H1 (cell line): ENCODE data around the gene LRRC15. TPM values are rescaled to one million over a fixed set of nuclear protein-coding genes. Genes with fewer than 3 reads are reported as not detected.
A peak's percentile ranks its signal among the peaks of the same experiment; 100 is the strongest.

Source experiments
- CTCF ChIA-PET: fragments of 300-600 bp; sonication (Branson Sonifier 250); formaldehyde crosslinking; loops from one replicate; lab custom pipeline; 2021; ENCODE audit not compliant: partially characterized antibody; lab: Charles Lee
- POLR2A ChIA-PET: fragments of 300-600 bp; sonication (Branson Sonifier 250); formaldehyde crosslinking; loops from one replicate; lab custom pipeline; 2021; ENCODE audit warnings: inconsistent platforms; ENCODE audit not compliant: partially characterized antibody; lab: Charles Lee
- DNase-seq, 2 experiments: peaks; one replicate each; pipeline versions ENCODE4 v3.0.0 to v3.0.0-alpha.2; 2010 to 2022; ENCODE audit warnings: low spot score in 2 of 2, low read depth in 1 of 2, mixed read lengths in 1 of 2
- FAIRE-seq: peaks from 2 replicates; lab custom pipeline; 2011; peaks lifted over from hg19 to GRCh38; lab: Jason Lieb, UNC
- H2AFZ ChIP-seq: 2 replicates; pipeline ENCODE4 v1.8.1; 2012; ENCODE audit warnings: low read length, inconsistent platforms
- H2AK5ac ChIP-seq: 2 replicates; pipeline ENCODE4 v1.6.1; 2013; ENCODE audit warnings: low read depth, low read length
- H2BK120ac ChIP-seq: replicated peaks from 2 replicates; pipeline ENCODE3; 2013; ENCODE audit warnings: low read depth, low read length, inconsistent platforms
- H2BK12ac ChIP-seq: 2 replicates; pipeline ENCODE4 v1.6.1; 2013; ENCODE audit warnings: low read depth, low read length
- H2BK15ac ChIP-seq: 2 replicates; pipeline ENCODE4 v1.6.1; 2013; ENCODE audit warnings: low read length
- H2BK20ac ChIP-seq: 2 replicates; pipeline ENCODE4 v1.6.1; 2013; ENCODE audit warnings: low read length
- H2BK5ac ChIP-seq: 2 replicates; pipeline ENCODE4 v1.6.1; 2013; ENCODE audit warnings: low read depth, low read length
- H3K14ac ChIP-seq: 2 replicates; pipeline ENCODE4 v1.6.1; 2013; ENCODE audit warnings: inconsistent platforms; ENCODE audit not compliant: insufficient read length
- H3K18ac ChIP-seq: 2 replicates; pipeline ENCODE4 v1.6.1; 2013; ENCODE audit warnings: low read length; ENCODE audit errors: extremely low read depth
- H3K23ac ChIP-seq: 2 replicates; pipeline ENCODE4 v1.6.1; 2013; ENCODE audit warnings: inconsistent platforms; ENCODE audit not compliant: insufficient read length
- H3K23me2 ChIP-seq: 2 replicates; pipeline ENCODE4 v1.6.1; 2013; ENCODE audit warnings: low read depth, low read length
- H3K27ac ChIP-seq: 2 replicates; pipeline ENCODE4 v1.6.1; 2011; ENCODE audit warnings: low read depth, low read length, inconsistent platforms
- H3K27me3 ChIP-seq, 4 experiments: replicated peaks in 1 of 4; 1 replicate in 1 of 4; 2 replicates in 3 of 4; pipeline versions ENCODE4 v1.6.1 to v1.8.1; 2011 to 2013; ENCODE audit warnings: low read length in 3 of 4, mild to moderate bottlenecking in 3 of 4, inconsistent platforms in 2 of 4, mixed read lengths in 2 of 4, moderate library complexity in 1 of 4; ENCODE audit not compliant: control insufficient read depth in 3 of 4, insufficient read depth in 3 of 4; ENCODE audit errors: extremely low read depth in 1 of 4
- H3K36me3 ChIP-seq, 4 experiments: 2 replicates each; pipeline versions ENCODE4 v1.6.1 to v1.8.1; 2011 to 2013; ENCODE audit warnings: mild to moderate bottlenecking in 4 of 4, low read length in 3 of 4, moderate library complexity in 2 of 4, control low read depth in 1 of 4, inconsistent platforms in 1 of 4; ENCODE audit not compliant: insufficient read depth in 4 of 4, control insufficient read depth in 2 of 4
- H3K4ac ChIP-seq: replicated peaks from 2 replicates; pipeline ENCODE3; 2013; ENCODE audit warnings: low read length, low read depth, mixed read lengths, inconsistent platforms; ENCODE audit not compliant: insufficient read length
- H3K4me1 ChIP-seq, 4 experiments: replicated peaks in 1 of 4; 1 replicate in 1 of 4; 2 replicates in 3 of 4; pipeline versions ENCODE4 v1.6.1 to v1.8.1; 2011 to 2013; ENCODE audit warnings: low read length in 3 of 4, inconsistent platforms in 2 of 4, mixed read lengths in 1 of 4; ENCODE audit not compliant: insufficient read depth in 4 of 4, control insufficient read depth in 3 of 4
- H3K4me2 ChIP-seq, 2 experiments: 2 replicates each; pipeline versions ENCODE4 v1.6.1 to v1.8.1; 2011 to 2013; ENCODE audit warnings: low read depth in 2 of 2, low read length in 2 of 2, control low read depth in 1 of 2, inconsistent platforms in 1 of 2, mild to moderate bottlenecking in 1 of 2; ENCODE audit not compliant: insufficient read depth in 1 of 2
- H3K4me3 ChIP-seq, 4 experiments: fragments of 200-600, 300-600 bp in 1 of 4; sonication (generic), shearing (Covaris generic), sonication (Bioruptor Twin) in 1 of 4; 2 replicates each; pipeline versions ENCODE4 v1.5.1 to v1.8.1; 2011 to 2016; ENCODE audit warnings: low read length in 4 of 4, low read depth in 3 of 4, control low read depth in 2 of 4, inconsistent platforms in 2 of 4, mild to moderate bottlenecking in 2 of 4, mixed read lengths in 1 of 4, moderate library complexity in 1 of 4; ENCODE audit not compliant: insufficient read depth in 2 of 4; ENCODE audit errors: extremely low read depth in 1 of 4
- H3K56ac ChIP-seq: replicated peaks from 2 replicates; pipeline ENCODE3; 2013; ENCODE audit warnings: low read depth, mild to moderate bottlenecking, mixed read lengths, low read length, inconsistent platforms; ENCODE audit not compliant: insufficient read length
- H3K79me1 ChIP-seq: 2 replicates; pipeline ENCODE4 v1.6.1; 2013; ENCODE audit warnings: low read depth, low read length, control low read depth
- H3K79me2 ChIP-seq, 2 experiments: 2 replicates each; pipeline versions ENCODE4 v1.6.1 to v1.8.1; 2012 to 2013; ENCODE audit warnings: low read length in 2 of 2, mild to moderate bottlenecking in 2 of 2, inconsistent platforms in 1 of 2; ENCODE audit not compliant: insufficient read depth in 2 of 2, control insufficient read depth in 1 of 2
- H3K9ac ChIP-seq, 4 experiments: replicated peaks in 1 of 4; 1 replicate in 1 of 4; 2 replicates in 3 of 4; pipeline versions ENCODE4 v1.6.1 to v1.8.1; 2011 to 2013; ENCODE audit warnings: low read depth in 3 of 4, low read length in 3 of 4, control low read depth in 2 of 4, mild to moderate bottlenecking in 2 of 4, moderate library complexity in 2 of 4, inconsistent platforms in 1 of 4; ENCODE audit errors: extremely low read depth in 1 of 4
- H3K9me3 ChIP-seq, 2 experiments: 2 replicates each; pipeline versions ENCODE4 v1.6.1 to v1.8.1; 2012 to 2013; ENCODE audit warnings: mild to moderate bottlenecking in 2 of 2, moderate library complexity in 2 of 2, control low read depth in 1 of 2, inconsistent platforms in 1 of 2, low read depth in 1 of 2, low read length in 1 of 2, mixed read lengths in 1 of 2; ENCODE audit not compliant: insufficient read depth in 2 of 2
- H4K20me1 ChIP-seq, 2 experiments: replicated peaks in 1 of 2; 2 replicates each; pipeline versions ENCODE3 to v1.8.1; 2011 to 2013; ENCODE audit warnings: inconsistent platforms in 2 of 2, low read length in 2 of 2, mild to moderate bottlenecking in 1 of 2; ENCODE audit not compliant: insufficient read depth in 2 of 2, control insufficient read depth in 1 of 2
- H4K5ac ChIP-seq: 2 replicates; pipeline ENCODE4 v1.6.1; 2013; ENCODE audit warnings: low read length, low read depth, mixed read lengths, inconsistent platforms; ENCODE audit not compliant: insufficient read length
- H4K8ac ChIP-seq: 2 replicates; pipeline ENCODE4 v1.8.0; 2013; ENCODE audit warnings: mild to moderate bottlenecking, moderate library complexity, low read length, inconsistent platforms; ENCODE audit not compliant: insufficient read depth; ENCODE audit errors: extremely low read depth
- H4K91ac ChIP-seq: replicated peaks from 2 replicates; pipeline ENCODE3; 2013; ENCODE audit warnings: low read length, mixed read lengths, inconsistent platforms; ENCODE audit not compliant: insufficient read length
- KDM4A ChIP-seq: IDR thresholded peaks from one replicate; pipeline ENCODE4 v1.7.1; 2012; ENCODE audit warnings: low read depth, mild to moderate bottlenecking, moderate library complexity, low read length, inconsistent platforms; ENCODE audit not compliant: severe bottlenecking
- SP4 ChIP-seq: IDR thresholded peaks from 2 replicates; pipeline ENCODE4 v1.6.1; 2012; ENCODE audit warnings: low read length, inconsistent platforms
- WGBS, 2 experiments: shearing (Covaris generic) in 1 of 2; methylation state at CpG; one replicate each; pipeline versions ENCODE4 v1.1.6 to v1.1.7; 2013 to 2015; ENCODE audit warnings: low lambda C conversion rate in 2 of 2, mixed read lengths in 2 of 2, inconsistent platforms in 1 of 2, low coverage in 1 of 2, missing lambda C conversion rate in 1 of 2; ENCODE audit not compliant: insufficient replicate concordance in 2 of 2, insufficient coverage in 1 of 2, insufficient read length in 1 of 2; ENCODE audit errors: extremely low coverage in 1 of 2, missing lambda C conversion rate in 1 of 2; 5-methylcytosine and 5-hydroxymethylcytosine counted together
- polyA plus RNA-seq, 7 experiments: library from polyadenylated mRNA; depleted of rRNA in 3 of 7; stranded (reverse) in 5 of 7; unstranded in 2 of 7; fragments of >200 nt in 5 of 7; fragments of 200-250 nt in 2 of 7; gene quantifications; 1 replicate in 5 of 7; 2 replicates in 1 of 7; 4 replicates in 1 of 7; pipeline versions ENCODE4 v1.2.1 to v1.2.3, GENCODE V29; 2011 to 2013; ENCODE audit warnings: missing spikeins in 2 of 7, mixed read lengths in 2 of 7
- total RNA-seq: library from RNA; stranded (reverse); fragmentation: NEBNext Ultra II Directional; extraction: Animal tissue kit (Norgen Biotek cat#: 25700); gene quantifications from 2 replicates; pipeline ENCODE4 v1.2.1, GENCODE V29; 2021

The LRRC15 gene
- total and polyA plus RNA-seq, 2 of the 8 experiments (the other 6 are each of a cell fraction or from before 2014, with no cell fraction given) = 0.15 to 0.37 TPM

DNA sequence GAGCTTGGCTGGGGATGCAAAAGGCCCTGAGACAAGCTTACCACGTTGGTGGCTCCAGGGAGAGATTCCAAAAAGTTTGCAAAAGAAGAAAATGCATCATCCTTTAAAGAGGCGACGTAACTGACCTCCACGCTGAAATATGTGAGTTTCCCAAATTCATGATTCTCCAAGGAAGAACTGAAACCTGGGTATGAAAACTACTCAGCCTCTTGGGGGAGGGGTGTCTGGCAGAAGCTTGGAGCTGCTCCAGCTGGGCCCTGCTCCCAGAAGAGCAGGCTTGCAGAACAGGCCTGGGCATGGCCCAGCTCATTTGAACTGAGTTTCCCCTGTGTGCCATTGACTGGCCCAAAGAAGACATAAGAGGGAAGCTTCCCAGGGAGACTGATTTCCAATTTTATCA lies 39.0 kb downstream of the LRRC15 start:
- no peak overlapping the region for H4K5ac ChIP-seq
- H3K18ac ChIP-seq = no peak overlapping the region
- no peak overlapping the region for H3K4ac ChIP-seq
- FAIRE-seq (no peak), DNase-seq (no peak)
- no peak overlapping the region for H3K14ac ChIP-seq
- H3K9me3 ChIP-seq = peaks cover 0 to 13% of the 10 kb centered on the region in 2 experiments; a peak in 1 of 4 replicates
- peak overlapping the region; percentile 7 for H4K91ac ChIP-seq
- H2BK20ac ChIP-seq = no peak overlapping the region
- H2AFZ ChIP-seq = no peak overlapping the region
- H2AK5ac ChIP-seq = no peak overlapping the region
- H3K23me2 ChIP-seq = peaks cover 19% of the 10 kb centered on the region
- H3K23ac ChIP-seq = no peak overlapping the region
- 79% methylated on average over 4 of the region's 4 CpGs; no CpG with 5 or more reads in 1 of the 2 experiments for WGBS, 2 experiments
- H3K27me3 ChIP-seq = peaks cover 0 to 24% (median 17%) of the 10 kb centered on the region in 4 experiments; a peak in 5 of 7 replicates
- no peaks in the 10 kb centered on the region for H3K79me2 ChIP-seq
- no peak overlapping the region for H2BK120ac ChIP-seq
- peaks cover 10% of the 10 kb centered on the region for H3K79me1 ChIP-seq
- no peak overlapping the region for H4K8ac ChIP-seq
- TF ChIP-seq KDM4A (no peak), SP4 (no peak)
- peaks cover 0 to 2% (median 0%) of the 10 kb centered on the region in 4 experiments; a peak in 3 of 7 replicates for H3K4me1 ChIP-seq
- H3K27ac ChIP-seq = no peak overlapping the region
- H4K20me1 ChIP-seq = peaks cover 0 to 14% of the 10 kb centered on the region in 2 experiments
- H3K56ac ChIP-seq = no peak overlapping the region
- H3K4me3 ChIP-seq = no peak overlapping the region
- ChIA-PET CTCF (interaction anchor here (0.7 to 2.4 kb wide), 9 partner anchors 8 to 548 kb away, joined by 3 to 37 read pairs (median 3); no protein-coding TSS in a partner anchor), POLR2A (interaction anchor here (1.5 kb wide), 1 partner anchor 66 kb away, joined by 3 read pairs; no protein-coding TSS in a partner anchor)
- H3K4me2 ChIP-seq = no peak overlapping the region
- no peak overlapping the region for H2BK15ac ChIP-seq
- H3K36me3 ChIP-seq = no peaks in the 10 kb centered on the region; a peak in 1 of 8 replicates
- H2BK12ac ChIP-seq = no peak overlapping the region
- no peak overlapping the region for H3K9ac ChIP-seq
- H2BK5ac ChIP-seq = no peak overlapping the region; the same call in 1 of the 2 replicates
